Vagina (tissue), 2 donors: ENCODE results near the gene GTF3C4.

ENCODE experiments used
- CTCF ChIP-seq, 3 experiments: fragments of 450-650 bp in 2 of 3; fragments of 200-600 bp in 1 of 3; sonication (generic) in 1 of 3; IDR thresholded peaks; one replicate each; pipeline ENCODE4 v1.5.1; 2017 to 2019; ENCODE audit warnings: antibody characterized with exemption in 3 of 3, mild to moderate bottlenecking in 2 of 3, moderate library complexity in 2 of 3
- POLR2A ChIP-seq, 2 donors: fragments of 450-650 bp; IDR thresholded peaks; one replicate each; pipeline ENCODE4 v1.6.1; 2017; ENCODE audit warnings: antibody characterized with exemption in 2 of 2, mild to moderate bottlenecking in 2 of 2, moderate library complexity in 2 of 2

- TF ChIP-seq POLR2A (IDR thresholded peaks at IDR 0.05): no peak
- TF ChIP-seq CTCF (IDR thresholded peaks at IDR 0.05): no peak
Observed at GRCh38 chr9:132723809-132724208, 53.5 kb downstream of the GTF3C4 start.
